Thoracic aorta (tissue), 2 donors: Measurements from ENCODE around the gene KCNK17. TPM values are rescaled to one million over a fixed set of nuclear protein-coding genes. Genes with fewer than 3 reads are reported as not detected.

Source experiments
- ATAC-seq: fragments of 150-250 bp; one replicate; pipeline ENCODE4 v1.8.0; 2017; ENCODE audit warnings: low read depth; ENCODE audit not compliant: insufficient number of reproducible peaks, low FRiP score
- DNase-seq: peaks from one replicate; pipeline ENCODE4 v3.0.0-alpha.2; 2020; ENCODE audit warnings: low spot score
- H3K27ac ChIP-seq, 2 donors: fragments of 200-600 bp; sonication (generic); 1 replicate in 1 of 2; 2 replicates in 1 of 2; pipeline ENCODE4 v1.5.1; 2016; ENCODE audit warnings: mild to moderate bottlenecking in 2 of 2, moderate library complexity in 2 of 2
- H3K27me3 ChIP-seq: fragments of 200-600 bp; sonication (generic); replicated peaks from 2 replicates; pipeline ENCODE4 v1.6.0; 2016; ENCODE audit warnings: mild to moderate bottlenecking; ENCODE audit not compliant: insufficient read depth
- H3K36me3 ChIP-seq: fragments of 200-600 bp; sonication (generic); one replicate; pipeline ENCODE4 v1.5.1; 2016
- H3K4me1 ChIP-seq, 2 donors: fragments of 200-600 bp; sonication (generic); 1 replicate in 1 of 2; 2 replicates in 1 of 2; pipeline versions ENCODE4 v1.5.1 to v1.6.0; 2016; ENCODE audit warnings: low read depth in 2 of 2, mild to moderate bottlenecking in 1 of 2; ENCODE audit not compliant: control insufficient read depth in 1 of 2
- H3K4me3 ChIP-seq: fragments of 200-600 bp; sonication (generic); 2 replicates; pipeline ENCODE4 v1.5.1; 2016; ENCODE audit warnings: mild to moderate bottlenecking
- H3K9me3 ChIP-seq: fragments of 200-600 bp; sonication (generic); 2 replicates; pipeline ENCODE4 v1.5.1; 2016
- total RNA-seq, 2 donors: library from RNA; depleted of rRNA; stranded (reverse); fragments of >200 nt; gene quantifications; one replicate each; pipeline versions ENCODE4 v1.1.0 to v1.2.3, GENCODE V29; 2016
- TF ChIP-seq, protein P1 (sequence below): fragments of 200-600 bp; sonication (generic); IDR thresholded peaks from one replicate; pipeline ENCODE4 v1.5.1; 2019; ENCODE audit warnings: antibody characterized with exemption

KCNK17 gene
- total RNA-seq, 2 donors from 2014 or later: 11.6 to 20.9 TPM

DNA sequence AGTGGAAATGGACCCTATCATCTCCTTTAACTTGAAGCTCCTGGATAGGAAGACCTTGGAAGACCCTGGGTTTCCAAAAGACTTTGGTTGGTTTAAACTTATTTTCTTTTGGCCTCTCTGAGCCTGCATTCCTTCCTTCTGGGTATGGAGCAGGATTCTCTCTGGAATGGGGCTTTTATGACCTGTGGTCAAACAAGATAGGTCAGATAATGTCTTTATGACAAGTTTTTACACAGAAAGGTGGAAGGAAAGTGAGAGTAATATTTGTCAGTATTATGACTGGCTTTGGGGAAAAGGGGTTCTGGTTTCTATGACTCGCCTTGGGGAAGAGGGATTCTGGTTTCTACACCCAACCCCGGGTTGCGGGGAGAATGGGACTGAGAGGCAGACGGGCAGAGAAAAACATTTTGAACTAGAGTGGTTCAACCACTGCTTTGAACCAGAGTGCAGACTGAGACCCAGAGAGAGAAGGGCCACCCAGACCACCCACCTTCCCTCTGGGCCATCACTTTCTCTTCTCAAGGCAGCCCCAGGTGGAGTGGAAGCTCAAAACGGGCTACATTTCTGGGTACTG is 47.4 kb downstream of the KCNK17 start:
- Histone ChIP-seq H3K4me3 (no peak overlapping the region), H3K36me3 (no peaks in the 10 kb centered on the region), H3K9me3 (no peaks in the 10 kb centered on the region), H3K27ac (no peak overlapping the region), H3K4me1 (no peaks in the 10 kb centered on the region), H3K27me3 (no peaks in the 10 kb centered on the region)
- ATAC-seq (no peak), DNase-seq (no peak)
- TF ChIP-seq, protein P1, sequence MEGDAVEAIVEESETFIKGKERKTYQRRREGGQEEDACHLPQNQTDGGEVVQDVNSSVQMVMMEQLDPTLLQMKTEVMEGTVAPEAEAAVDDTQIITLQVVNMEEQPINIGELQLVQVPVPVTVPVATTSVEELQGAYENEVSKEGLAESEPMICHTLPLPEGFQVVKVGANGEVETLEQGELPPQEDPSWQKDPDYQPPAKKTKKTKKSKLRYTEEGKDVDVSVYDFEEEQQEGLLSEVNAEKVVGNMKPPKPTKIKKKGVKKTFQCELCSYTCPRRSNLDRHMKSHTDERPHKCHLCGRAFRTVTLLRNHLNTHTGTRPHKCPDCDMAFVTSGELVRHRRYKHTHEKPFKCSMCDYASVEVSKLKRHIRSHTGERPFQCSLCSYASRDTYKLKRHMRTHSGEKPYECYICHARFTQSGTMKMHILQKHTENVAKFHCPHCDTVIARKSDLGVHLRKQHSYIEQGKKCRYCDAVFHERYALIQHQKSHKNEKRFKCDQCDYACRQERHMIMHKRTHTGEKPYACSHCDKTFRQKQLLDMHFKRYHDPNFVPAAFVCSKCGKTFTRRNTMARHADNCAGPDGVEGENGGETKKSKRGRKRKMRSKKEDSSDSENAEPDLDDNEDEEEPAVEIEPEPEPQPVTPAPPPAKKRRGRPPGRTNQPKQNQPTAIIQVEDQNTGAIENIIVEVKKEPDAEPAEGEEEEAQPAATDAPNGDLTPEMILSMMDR: no peak

DNA sequence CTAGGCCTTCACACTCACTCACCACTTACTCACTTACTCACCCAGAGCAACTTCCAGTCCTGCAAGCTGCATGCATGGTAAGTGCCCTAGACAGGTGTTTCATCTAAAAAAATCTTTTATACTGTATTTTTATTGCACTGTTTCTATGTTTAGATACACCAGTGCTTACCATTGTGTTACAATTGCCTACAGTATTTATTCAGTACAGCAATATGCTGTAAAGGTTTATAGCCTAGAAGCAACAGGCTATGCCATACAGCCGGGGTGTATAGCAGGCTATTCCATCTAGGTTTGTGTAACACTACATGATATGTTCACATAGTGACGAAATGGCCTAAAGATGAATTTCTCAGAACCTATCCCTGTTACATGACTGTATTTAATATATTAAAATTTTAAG is 47.8 kb downstream of the KCNK17 start:
- Histone ChIP-seq H3K4me3 (no peak overlapping the region), H3K36me3 (no peaks in the 10 kb centered on the region), H3K4me1 (no peaks in the 10 kb centered on the region), H3K9me3 (no peaks in the 10 kb centered on the region), H3K27ac (no peak overlapping the region), H3K27me3 (no peaks in the 10 kb centered on the region)
- DNase-seq (no peak), ATAC-seq (no peak)
- TF ChIP-seq, protein P1: no peak

DNA sequence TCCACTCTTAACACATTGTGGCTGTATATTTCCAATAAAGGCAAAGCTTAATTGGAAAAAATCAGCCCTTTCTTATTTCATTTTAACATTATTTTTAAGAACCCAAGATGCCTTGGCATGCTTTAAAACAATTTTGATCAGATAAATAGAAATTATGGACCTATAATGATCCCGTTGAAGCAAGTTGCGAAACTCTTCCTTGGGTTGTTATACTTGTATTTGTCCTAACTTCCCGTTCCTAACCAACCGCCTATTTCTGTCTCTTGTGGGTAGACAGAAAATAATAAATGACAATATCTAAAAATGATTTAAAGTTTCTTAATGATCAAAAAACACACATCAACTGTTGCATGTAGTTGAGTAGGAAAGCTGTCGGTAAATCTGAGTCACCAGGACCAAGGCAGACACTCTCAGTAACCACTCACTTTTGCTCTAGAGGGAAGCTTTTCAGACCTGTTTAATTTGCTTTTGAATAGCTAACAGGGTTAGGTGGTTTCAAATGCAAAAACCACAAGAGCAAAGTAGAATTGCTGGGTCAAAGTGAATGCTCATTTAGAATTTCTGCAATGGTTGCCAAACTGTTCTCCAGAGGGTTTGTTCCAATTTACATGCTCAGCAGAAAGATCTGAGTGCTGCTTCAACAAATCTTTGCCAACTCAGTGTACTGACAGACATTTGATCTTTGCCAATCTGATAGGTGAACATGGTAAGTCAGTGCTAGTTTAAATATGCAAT is 50.7 kb downstream of the KCNK17 start:
- TF ChIP-seq, protein P1: no peak
- no peak overlapping the region for H3K27ac ChIP-seq
- no peak for ATAC-seq

DNA sequence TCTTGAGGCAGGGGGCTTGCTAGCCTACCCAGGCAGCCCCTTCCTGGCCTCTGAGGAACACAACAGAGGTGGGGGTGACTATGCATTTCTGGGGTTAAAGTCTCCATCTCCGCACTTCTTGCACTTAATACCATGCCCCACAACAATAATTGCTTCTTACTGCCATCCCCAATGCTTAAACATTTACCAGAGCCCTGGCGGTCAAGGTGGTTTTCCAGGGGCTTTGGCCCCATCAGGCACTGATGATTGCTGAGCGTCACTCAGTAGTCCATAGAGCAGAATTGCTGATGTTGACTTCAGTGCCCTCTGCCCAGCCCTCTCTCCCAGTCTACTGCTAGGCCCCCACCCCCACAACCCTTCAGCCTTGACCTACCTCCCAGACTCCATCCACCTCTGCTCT is 52.5 kb downstream of the KCNK17 start:
- Histone ChIP-seq H3K27ac (no peak overlapping the region), H3K9me3 (no peaks in the 10 kb centered on the region), H3K27me3 (no peaks in the 10 kb centered on the region), H3K4me1 (no peaks in the 10 kb centered on the region), H3K4me3 (no peak overlapping the region), H3K36me3 (no peaks in the 10 kb centered on the region)
- TF ChIP-seq, protein P1: no peak
- ATAC-seq (no peak), DNase-seq (no peak)

More for the DNA sequence above, 50.7 kb downstream of the KCNK17 start:
- Histone ChIP-seq H3K27me3 (no peaks in the 10 kb centered on the region), H3K36me3 (no peaks in the 10 kb centered on the region), H3K4me3 (no peak overlapping the region), H3K9me3 (no peaks in the 10 kb centered on the region), H3K4me1 (no peaks in the 10 kb centered on the region)
- DNase-seq: no peak

DNA sequence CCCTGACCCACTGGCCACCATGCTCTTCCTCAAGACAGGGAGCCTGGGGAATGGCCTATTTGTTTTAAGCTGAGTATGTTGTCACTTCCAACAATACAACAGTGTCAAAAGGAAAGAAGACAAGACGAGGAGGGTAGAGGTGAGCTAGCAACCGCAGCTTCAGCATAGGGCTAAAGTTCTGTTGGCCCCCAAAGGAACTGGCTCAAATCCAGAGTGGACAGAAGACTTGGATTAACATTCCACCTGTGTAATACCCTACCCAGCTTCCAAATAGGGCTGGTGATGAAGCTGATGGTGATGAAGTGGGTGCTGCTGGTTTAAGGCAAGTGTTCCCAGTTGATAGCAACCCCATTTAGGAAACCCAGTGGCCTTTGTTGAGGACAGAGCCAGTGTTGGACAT is 53.3 kb downstream of the KCNK17 start:
- Histone ChIP-seq H3K36me3 (no peaks in the 10 kb centered on the region), H3K4me1 (no peaks in the 10 kb centered on the region), H3K27ac (no peak overlapping the region), H3K9me3 (no peaks in the 10 kb centered on the region), H3K27me3 (no peaks in the 10 kb centered on the region), H3K4me3 (no peak overlapping the region)
- ATAC-seq (no peak), DNase-seq (no peak)
- TF ChIP-seq, protein P1: no peak
